A673 (cell line): ENCODE data around the gene MDN1.

Experiments used
- EZH2 ChIP-seq: fragments of 200-600 bp; sonication (generic); IDR thresholded peaks from 2 replicates; pipeline ENCODE4 v1.6.1; 2017; ENCODE audit warnings: borderline replicate concordance, low read depth, mild to moderate bottlenecking, mixed read lengths, antibody characterized with exemption, low read length; ENCODE audit not compliant: poor library complexity, severe bottlenecking
- TF ChIP-seq, protein P1 (sequence below): fragments of 300-800, 200-600 bp; sonication (generic); conservative IDR thresholded peaks from 2 replicates; pipeline ENCODE4 v1.5.1; 2017; ENCODE audit warnings: low read depth, mild to moderate bottlenecking, antibody characterized with exemption, low read length, moderate library complexity, mixed read lengths

DNA sequence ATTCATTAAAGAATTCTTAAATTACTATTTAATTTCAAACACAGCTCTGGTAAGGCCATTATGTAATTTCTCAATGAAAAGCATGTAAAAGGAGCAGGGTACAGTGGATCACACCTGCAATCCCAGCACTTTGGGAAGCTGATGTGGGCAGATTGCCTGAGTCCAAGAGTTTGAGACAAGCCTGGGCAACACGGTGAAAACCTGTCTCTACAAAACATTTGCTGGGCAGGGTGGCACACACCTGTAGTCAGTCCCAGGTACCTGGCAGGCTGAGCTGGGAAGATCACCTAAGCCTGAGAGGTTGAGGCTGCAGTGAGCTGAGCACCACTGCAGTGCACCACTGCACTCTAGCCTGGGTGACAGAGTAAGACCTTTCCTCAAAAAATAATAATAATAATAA, 37.4 kb downstream of the MDN1 start:
- TF ChIP-seq, protein P1, sequence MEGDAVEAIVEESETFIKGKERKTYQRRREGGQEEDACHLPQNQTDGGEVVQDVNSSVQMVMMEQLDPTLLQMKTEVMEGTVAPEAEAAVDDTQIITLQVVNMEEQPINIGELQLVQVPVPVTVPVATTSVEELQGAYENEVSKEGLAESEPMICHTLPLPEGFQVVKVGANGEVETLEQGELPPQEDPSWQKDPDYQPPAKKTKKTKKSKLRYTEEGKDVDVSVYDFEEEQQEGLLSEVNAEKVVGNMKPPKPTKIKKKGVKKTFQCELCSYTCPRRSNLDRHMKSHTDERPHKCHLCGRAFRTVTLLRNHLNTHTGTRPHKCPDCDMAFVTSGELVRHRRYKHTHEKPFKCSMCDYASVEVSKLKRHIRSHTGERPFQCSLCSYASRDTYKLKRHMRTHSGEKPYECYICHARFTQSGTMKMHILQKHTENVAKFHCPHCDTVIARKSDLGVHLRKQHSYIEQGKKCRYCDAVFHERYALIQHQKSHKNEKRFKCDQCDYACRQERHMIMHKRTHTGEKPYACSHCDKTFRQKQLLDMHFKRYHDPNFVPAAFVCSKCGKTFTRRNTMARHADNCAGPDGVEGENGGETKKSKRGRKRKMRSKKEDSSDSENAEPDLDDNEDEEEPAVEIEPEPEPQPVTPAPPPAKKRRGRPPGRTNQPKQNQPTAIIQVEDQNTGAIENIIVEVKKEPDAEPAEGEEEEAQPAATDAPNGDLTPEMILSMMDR = no peak
- no peak for TF ChIP-seq EZH2
